ENCODE results near the gene LY6G6D.
A peak's percentile ranks its signal among the peaks of the same experiment; 100 is the strongest.

Gene LY6G6D

DNA sequence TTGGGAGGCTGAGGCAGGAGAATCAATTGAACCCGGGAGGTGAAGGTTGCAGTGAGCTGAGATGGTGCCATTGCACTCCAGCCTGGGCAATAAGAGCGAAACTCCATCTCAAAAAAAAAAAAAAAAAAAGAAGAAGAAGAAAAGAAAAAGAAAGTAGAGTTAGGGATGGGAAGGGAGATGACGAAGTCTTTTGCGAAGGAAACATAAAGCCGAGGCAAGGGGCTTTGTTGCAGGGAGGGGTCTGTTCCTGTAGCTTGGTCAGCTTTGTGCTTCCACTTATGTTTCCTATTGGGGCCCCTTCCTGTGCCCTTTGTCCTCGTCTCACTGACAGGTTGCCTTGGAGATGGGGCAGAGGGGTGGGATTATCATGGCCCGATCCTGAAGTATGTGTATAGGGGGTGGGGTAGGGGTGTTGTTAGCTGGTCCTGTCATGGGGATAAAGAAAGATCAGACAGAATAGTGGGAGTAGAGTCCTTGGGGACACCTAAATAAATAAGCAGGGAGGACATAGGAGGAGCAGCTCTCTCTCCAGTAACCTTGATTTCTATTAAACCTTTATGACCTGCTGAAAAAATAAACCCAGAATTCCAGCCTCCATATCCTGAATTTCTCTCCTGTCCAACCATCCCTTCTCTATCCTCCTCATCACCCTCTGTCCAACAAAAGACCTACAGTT lies 22.3 kb downstream of the LY6G6D start:
- DNase-seq = no peak

GRCh38 chr6:31737991-31738979 lies 23.1 kb downstream of the LY6G6D start:
- peak; percentile 59 for DNase-seq

GRCh38 chr6:31739639-31740396 lies 24.7 kb downstream of the LY6G6D start, which contains the start of gene MSH5:
Gene MSH5, plus strand, starts transcription at chr6:31740005. Its CDS starts 462 bp downstream, at chr6:31740467.
- peak; percentile 92 for DNase-seq

- DNase-seq = no peak
Measured at GRCh38 chr6:31740397-31741223, 25.5 kb downstream of the LY6G6D start.

DNA sequence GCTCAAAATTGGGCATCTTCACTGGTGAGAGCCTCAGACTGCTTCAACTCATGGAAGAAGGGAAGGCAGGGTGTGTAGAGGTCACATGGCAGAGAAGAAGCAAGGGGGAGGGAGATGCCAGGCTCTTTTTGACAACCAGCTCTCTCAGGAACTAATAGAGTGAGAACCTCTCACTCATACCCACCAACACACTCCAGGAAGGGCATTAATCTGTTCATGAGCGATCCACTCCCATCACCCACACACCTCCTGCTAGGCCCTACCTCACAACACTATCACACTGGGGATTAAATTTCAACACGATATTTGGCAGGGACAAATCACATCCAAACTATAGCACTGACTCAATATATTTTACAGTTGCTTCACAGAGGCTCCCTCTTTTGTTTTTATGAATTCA lies 26.7 kb downstream of the LY6G6D start:
- DNase-seq = no peak

- DNase-seq = no peak
Measured at GRCh38 chr6:31742894-31743293, 27.7 kb downstream of the LY6G6D start.

DNA sequence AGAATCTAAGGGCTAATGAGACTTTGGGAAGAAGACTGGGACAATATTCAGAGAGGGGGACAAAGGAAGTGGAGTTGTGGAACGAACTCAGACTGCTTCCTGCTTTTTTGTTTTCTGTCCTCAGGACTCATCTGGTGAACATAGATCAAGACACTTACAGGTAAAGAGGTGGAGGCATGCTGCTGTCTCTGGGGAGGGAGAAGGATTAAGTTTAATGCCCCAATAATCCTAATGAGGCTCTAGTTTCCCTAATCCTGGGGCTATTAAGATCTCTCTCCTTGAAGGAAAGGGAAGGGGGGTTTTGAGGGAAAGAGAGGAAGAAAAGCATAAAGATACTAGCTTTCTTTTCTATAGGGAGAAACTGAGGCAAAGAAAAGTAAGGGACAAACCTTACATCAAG lies 29.3 kb downstream of the LY6G6D start:
- DNase-seq = no peak

DNA sequence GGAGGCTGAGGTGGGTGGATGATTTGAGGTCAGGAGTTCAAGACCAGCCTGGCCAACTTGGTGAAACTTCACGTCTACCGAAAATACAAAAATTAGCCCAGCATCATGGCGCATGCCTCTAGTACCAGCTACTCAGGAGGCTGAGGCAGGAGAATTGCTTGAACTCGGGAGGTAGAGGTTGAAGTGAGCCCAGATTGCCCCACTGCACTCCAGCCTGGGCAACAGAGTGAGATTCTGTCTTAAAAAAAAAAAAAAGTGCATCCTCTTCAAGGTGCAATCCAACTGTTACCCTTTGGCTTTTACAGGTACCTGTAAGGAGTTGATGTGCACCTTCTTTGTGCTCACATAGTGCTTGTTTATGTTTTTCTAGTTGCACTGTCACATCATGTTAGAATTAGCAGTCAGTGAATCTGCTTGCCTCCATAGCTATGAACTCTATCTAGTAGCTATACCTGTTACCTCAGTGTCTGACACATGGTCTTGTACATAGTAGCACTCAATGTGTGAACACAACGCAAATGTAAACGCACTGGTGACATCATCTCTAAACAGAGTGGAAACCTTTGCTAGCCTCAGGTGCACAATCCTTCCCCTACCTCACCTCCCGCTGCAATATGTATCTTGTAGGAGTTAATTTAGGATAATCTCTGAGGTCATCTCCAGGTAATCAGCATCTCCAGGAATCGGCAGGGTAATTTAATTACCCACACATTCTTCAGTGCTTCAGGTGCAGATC lies 34.3 kb downstream of the LY6G6D start:
- DNase-seq = no peak

DNA sequence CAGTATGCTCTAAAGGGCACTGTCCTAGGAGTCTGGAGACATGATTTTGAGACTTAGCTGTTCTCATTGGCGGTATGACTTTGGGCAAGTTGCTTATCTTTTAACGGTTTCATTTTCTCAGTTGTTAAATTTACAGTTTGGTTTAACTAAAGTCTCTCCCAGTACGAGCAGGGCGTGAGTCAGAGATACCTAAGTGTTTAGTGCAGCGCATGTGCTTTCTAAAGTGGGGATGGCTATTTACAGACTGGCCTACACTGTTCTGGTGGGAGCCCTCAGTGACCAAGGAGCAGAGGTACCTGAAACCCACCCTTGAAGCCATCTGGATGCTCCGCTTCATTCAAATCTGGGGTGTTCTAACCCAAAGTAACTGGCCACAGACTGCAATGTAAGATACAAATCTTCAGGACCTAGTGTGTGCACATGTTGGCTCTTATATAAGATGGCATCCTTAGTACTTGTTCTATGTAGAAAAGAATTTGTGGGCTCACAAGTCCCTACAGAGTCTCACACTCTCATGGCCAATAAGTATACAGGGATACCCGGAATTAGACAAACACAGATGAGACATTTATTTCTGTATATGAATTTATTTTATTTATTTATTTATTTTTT lies 35.4 kb downstream of the LY6G6D start:
- no peak for DNase-seq

DNA sequence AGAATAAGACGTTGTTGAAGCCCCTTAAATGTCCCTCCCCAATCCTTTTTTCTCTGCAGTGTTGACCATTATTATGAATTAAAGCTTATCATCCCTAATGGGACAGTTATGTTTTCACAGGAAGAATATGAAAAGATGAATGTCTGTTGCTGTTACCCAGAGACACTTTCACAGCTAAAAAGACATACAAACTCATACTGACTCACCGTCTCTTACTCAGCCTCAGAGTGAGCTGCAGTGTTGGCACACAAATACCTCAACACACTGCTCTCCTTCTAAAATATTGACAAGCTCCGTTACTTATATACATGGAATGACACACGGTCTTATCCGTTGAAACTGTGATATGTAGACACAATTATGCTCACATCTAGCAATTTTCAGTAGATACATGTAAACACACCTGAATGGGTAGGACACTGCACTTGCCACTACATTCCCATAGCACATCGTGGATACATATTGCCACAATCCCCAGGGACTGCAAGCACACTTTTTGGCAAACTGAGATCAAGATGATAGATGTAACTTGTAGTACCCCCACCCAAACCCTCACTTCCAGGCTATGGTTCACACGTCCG lies 37.7 kb downstream of the LY6G6D start:
- DNase-seq = no peak

- DNase-seq = no peak
Measured at GRCh38 chr6:31758281-31758680, 43.1 kb downstream of the LY6G6D start.

- DNase-seq = no peak
Measured at GRCh38 chr6:31760790-31761189, 45.6 kb downstream of the LY6G6D start.

DNA sequence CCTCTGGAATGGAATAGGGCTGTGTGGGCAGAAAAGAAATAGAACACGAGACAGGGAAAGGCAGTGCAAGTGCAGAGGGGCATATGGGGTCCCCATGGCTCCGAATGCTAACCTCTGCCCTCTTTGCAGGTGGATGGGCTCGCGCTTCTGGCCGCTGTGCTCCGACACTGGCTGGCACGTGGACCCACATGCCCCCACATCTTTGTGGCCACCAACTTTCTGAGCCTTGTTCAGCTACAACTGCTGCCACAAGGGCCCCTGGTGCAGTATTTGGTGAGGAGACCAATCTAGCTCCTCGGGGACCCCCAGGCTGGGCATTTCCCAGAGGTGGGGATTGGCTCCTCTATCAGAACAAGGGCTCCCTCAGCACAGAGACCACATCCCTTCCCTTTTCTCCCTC lies 46.2 kb downstream of the LY6G6D start:
- DNase-seq = no peak

DNA sequence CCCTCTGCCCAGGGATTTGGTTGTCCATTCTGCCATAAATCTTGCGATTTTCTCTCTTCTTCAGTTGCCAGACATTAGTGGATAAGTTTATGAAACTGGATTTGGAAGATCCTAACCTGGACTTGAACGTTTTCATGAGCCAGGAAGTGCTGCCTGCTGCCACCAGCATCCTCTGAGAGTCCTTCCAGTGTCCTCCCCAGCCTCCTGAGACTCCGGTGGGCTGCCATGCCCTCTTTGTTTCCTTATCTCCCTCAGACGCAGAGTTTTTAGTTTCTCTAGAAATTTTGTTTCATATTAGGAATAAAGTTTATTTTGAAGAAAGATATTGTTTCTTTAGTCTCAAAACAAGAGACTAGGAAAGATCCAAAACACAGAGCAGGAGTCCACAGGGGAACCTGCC lies 47.2 kb downstream of the LY6G6D start, which contains the start of gene SAPCD1:
SAPCD1 (plus strand) TSS at position 301 of the 400 bp plus-strand sequence. CDS start 399 bp downstream, outside the sequence.
- DNase-seq = no peak

DNA sequence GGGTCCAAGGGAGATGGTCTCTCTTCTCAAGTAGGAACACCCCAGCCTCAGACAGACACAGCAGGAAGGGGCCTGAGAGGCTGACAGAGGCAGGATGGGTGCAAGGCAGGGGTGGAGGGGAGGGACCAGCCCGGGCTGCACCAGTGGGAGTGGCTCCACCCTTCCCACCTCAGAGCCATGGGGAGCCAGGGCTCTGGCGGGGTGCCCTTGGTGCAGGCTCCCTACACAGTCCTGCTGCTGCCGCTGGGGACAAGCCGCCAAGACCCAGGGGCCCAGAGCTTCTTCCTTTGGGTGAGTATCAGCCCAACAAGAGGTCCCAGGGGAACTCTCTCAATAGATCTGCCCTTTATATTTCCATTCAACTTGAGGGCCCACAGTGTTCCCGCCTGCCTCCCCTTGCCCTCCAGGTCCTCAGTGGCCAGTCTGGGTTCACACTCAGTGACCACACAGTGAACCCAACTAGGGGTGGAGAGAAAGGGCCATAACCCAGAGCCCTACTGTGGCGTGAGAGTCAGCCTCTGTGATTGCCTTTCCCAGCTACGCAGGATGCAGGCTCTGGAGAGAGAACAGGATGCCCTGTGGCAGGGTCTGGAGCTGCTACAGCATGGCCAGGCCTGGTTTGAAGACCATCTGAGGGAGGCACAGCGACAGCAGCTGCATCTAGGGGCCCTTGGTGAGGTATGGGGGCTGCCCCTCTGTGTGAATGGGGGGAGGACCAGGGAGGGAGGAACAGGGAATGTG lies 47.9 kb downstream of the LY6G6D start:
- no peak for DNase-seq

DNA sequence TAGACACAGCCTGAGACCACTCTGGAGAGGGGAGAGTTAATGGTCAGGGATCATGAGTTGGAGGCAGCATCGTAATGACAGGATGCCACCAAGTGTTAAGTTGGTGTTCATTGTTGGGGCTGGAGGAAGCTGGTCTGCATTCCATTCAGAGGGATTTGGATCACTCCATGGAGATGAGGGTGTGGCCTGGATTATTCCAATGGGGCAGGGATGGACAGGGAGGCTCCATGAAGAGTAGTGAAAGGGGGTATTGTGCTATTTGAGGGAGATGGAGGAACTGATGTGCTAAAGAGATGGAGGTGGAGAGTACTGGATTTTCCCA lies 48.4 kb downstream of the LY6G6D start:
- DNase-seq = no peak

DNA sequence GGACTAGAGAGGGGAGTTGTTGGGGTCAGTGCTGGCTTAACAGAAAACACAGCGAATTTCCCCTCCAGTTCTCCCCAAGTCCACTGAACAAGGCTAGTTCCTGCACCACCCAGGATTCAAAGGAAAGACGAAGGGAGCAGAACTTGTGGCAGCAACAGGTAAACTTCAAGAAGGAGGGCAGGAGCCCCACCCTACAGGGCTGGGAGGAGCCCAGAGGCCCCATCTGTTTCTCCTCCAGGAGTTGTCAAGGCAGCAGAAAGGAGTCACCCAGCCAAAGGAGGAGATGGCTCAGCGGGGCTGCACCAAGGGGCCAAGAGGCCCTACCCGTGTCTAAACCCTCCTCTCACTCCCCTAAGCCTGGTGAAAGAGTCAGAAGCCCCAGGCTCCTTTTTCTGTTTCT lies 49.0 kb downstream of the LY6G6D start:
- DNase-seq = no peak

GRCh38 chr6:31765559-31765909 lies 50.4 kb downstream of the LY6G6D start:
- DNase-seq = no peak

GRCh38 chr6:31765910-31766794 lies 51.0 kb downstream of the LY6G6D start:
- DNase-seq = no peak

Measured in activated CD8-positive, alpha-beta memory T cell treated with anti-CD3 and anti-CD28 coated beads, Interleukin-2, amount 50 U/mL, for 4 hours (primary cell).